Kidney epithelial cell (primary cell): Measurements from ENCODE around the gene SHH. TPM values are rescaled to one million over a fixed set of nuclear protein-coding genes. Genes with fewer than 3 reads are reported as not detected.

Source experiments
- DNase-seq: peaks from one replicate; pipeline ENCODE4 v3.0.0-alpha.2; 2010; ENCODE audit warnings: low read depth
- H3K27me3 ChIP-seq: 2 replicates; pipeline ENCODE4 v1.6.0; 2011; ENCODE audit warnings: low read length; ENCODE audit not compliant: control insufficient read depth, insufficient read depth
- H3K36me3 ChIP-seq: 2 replicates; pipeline ENCODE4 v1.5.1; 2011; ENCODE audit warnings: low read length; ENCODE audit not compliant: control insufficient read depth, insufficient read depth
- H3K4me3 ChIP-seq: 2 replicates; pipeline ENCODE4 v1.5.1; 2011; ENCODE audit warnings: low read depth, mild to moderate bottlenecking, control low read depth, low read length
- CTCF ChIP-seq: IDR thresholded peaks from 2 replicates; pipeline ENCODE4 v1.5.1; 2011; ENCODE audit warnings: mild to moderate bottlenecking, moderate library complexity, low read length, control low read depth, inconsistent platforms; ENCODE audit not compliant: insufficient read depth, poor library complexity, severe bottlenecking
- total RNA-seq: library from RNA; depleted of rRNA; stranded (reverse); fragments of >200 nt; gene quantifications from 2 replicates; pipeline ENCODE4 v1.2.3, GENCODE V29; 2015

Gene SHH
- total RNA-seq, 1 donor from 2014 or later = 2.8 TPM

GRCh38 chr7:155787171-155787851 is 25.0 kb downstream of the SHH start:
- no peak for DNase-seq
- Histone ChIP-seq H3K27me3 (peaks cover 9% of the 10 kb centered on the region), H3K4me3 (peak overlapping the region; percentile 47), H3K36me3 (no peaks in the 10 kb centered on the region)
- TF ChIP-seq CTCF = no peak

- Histone ChIP-seq H3K27me3 (peaks cover 9% of the 10 kb centered on the region), H3K4me3 (no peak overlapping the region), H3K36me3 (no peaks in the 10 kb centered on the region)
- no peak for DNase-seq
- no peak for TF ChIP-seq CTCF
Measured at GRCh38 chr7:155786491-155786890, 25.8 kb downstream of the SHH start.

- peaks cover 1% of the 10 kb centered on the region for H3K36me3 ChIP-seq
- H3K27me3 ChIP-seq = peaks cover 9% of the 10 kb centered on the region
- DNase-seq = no peak
- TF ChIP-seq CTCF = no peak
- no peak overlapping the region for H3K4me3 ChIP-seq
Measured at GRCh38 chr7:155785536-155785935, 26.7 kb downstream of the SHH start.

GRCh38 chr7:155782466-155782865 is 29.8 kb downstream of the SHH start:
- peaks cover 1% of the 10 kb centered on the region for H3K36me3 ChIP-seq
- TF ChIP-seq CTCF = no peak
- no peak for DNase-seq
- no peak overlapping the region for H3K4me3 ChIP-seq
- H3K27me3 ChIP-seq = peaks cover 5% of the 10 kb centered on the region

- TF ChIP-seq CTCF = no peak
- Histone ChIP-seq H3K36me3 (peaks cover 1% of the 10 kb centered on the region), H3K27me3 (no peaks in the 10 kb centered on the region), H3K4me3 (no peak overlapping the region)
- DNase-seq = no peak
Measured at GRCh38 chr7:155781433-155781832, 30.8 kb downstream of the SHH start.

- Histone ChIP-seq H3K4me3 (no peak overlapping the region), H3K27me3 (no peaks in the 10 kb centered on the region), H3K36me3 (peaks cover 1% of the 10 kb centered on the region)
- no peak for TF ChIP-seq CTCF
- DNase-seq = no peak
Measured at GRCh38 chr7:155780884-155781283, 31.4 kb downstream of the SHH start.
